NCI-H345 treated with DMSO at 0.1 percent for 48 hours (cell line): ENCODE results near the gene CMIP.

ENCODE experiments used
- DNase-seq: peaks from one replicate; lab custom pipeline; 2025; ENCODE audit not compliant: unreplicated experiment; lab: John Stamatoyannopoulos, UW

CMIP gene

GRCh38 chr16:81709016-81709900, 264.6 kb downstream of the CMIP start:
- DNase-seq = no peak

GRCh38 chr16:81710044-81710443, 265.4 kb downstream of the CMIP start:
- no peak for DNase-seq

GRCh38 chr16:81710596-81710995, 266.0 kb downstream of the CMIP start:
- DNase-seq = peak; percentile 3

GRCh38 chr16:81711657-81712319, 267.2 kb downstream of the CMIP start:
- peak; percentile 9 for DNase-seq

- DNase-seq = no peak
Measured at GRCh38 chr16:81712681-81713080, 268.1 kb downstream of the CMIP start.

- DNase-seq = no peak
Measured at GRCh38 chr16:81713295-81713772, 268.7 kb downstream of the CMIP start.

- no peak for DNase-seq
Measured at GRCh38 chr16:81713796-81714195, 269.2 kb downstream of the CMIP start.

- no peak for DNase-seq
Measured at GRCh38 chr16:81714583-81714982, 270.0 kb downstream of the CMIP start.

- no peak for DNase-seq
Measured at GRCh38 chr16:81715358-81716196, 271.0 kb downstream of the CMIP start.

- DNase-seq = no peak
Measured at GRCh38 chr16:81716478-81717225, 272.0 kb downstream of the CMIP start.

- no peak for DNase-seq
Measured at GRCh38 chr16:81717662-81718189, 273.1 kb downstream of the CMIP start.

GRCh38 chr16:81718637-81719036, 274.0 kb downstream of the CMIP start:
- DNase-seq = no peak

GRCh38 chr16:81719993-81720392, 275.4 kb downstream of the CMIP start:
- DNase-seq = no peak

- DNase-seq = no peak
Measured at GRCh38 chr16:81720973-81721906, 276.6 kb downstream of the CMIP start.

- peak; percentile 68 for DNase-seq
Measured at GRCh38 chr16:81723098-81723723, 278.6 kb downstream of the CMIP start.

GRCh38 chr16:81728435-81728834, 283.8 kb downstream of the CMIP start:
- no peak for DNase-seq

GRCh38 chr16:81729451-81729850, 284.8 kb downstream of the CMIP start:
- DNase-seq = no peak

GRCh38 chr16:81730090-81731051, 285.8 kb downstream of the CMIP start:
- DNase-seq = peak; percentile 79
